Neural cell (in vitro differentiated cells): ENCODE data around the gene ZNF608. TPM values are rescaled to one million over a fixed set of nuclear protein-coding genes. Genes with fewer than 3 reads are reported as not detected.
A peak's percentile ranks its signal among the peaks of the same experiment; 100 is the strongest.

Experiments used
- H2AFZ ChIP-seq: fragments of 200-600, 300-800 bp; sonication (generic), shearing (Covaris generic); 2 replicates; pipeline ENCODE4 v1.6.0; 2014; ENCODE audit warnings: low read depth, mild to moderate bottlenecking, antibody characterized with exemption, low read length, moderate library complexity
- H3F3A ChIP-seq: fragments of 200-600 bp; shearing (Covaris generic); 2 replicates; pipeline ENCODE4 v1.6.1; 2016; ENCODE audit warnings: mild to moderate bottlenecking, moderate library complexity, mixed read lengths, antibody characterized with exemption, low read length; ENCODE audit not compliant: insufficient read depth, poor library complexity, severe bottlenecking
- H3K27ac ChIP-seq: fragments of 200-600, 300-800 bp; sonication (generic), shearing (Covaris generic); 2 replicates; pipeline ENCODE4 v1.5.1; 2014; ENCODE audit warnings: mild to moderate bottlenecking, low read length, moderate library complexity
- H3K27me3 ChIP-seq: fragments of 300-800, 200-600 bp; sonication (generic), shearing (Covaris generic); 2 replicates; pipeline ENCODE4 v1.6.0; 2014; ENCODE audit warnings: mild to moderate bottlenecking, low read depth, low read length, moderate library complexity; ENCODE audit not compliant: insufficient read depth
- H3K36me3 ChIP-seq: fragments of 300-800, 200-600 bp; sonication (generic), shearing (Covaris generic); 2 replicates; pipeline ENCODE4 v1.5.1; 2014; ENCODE audit warnings: mild to moderate bottlenecking, antibody characterized with exemption, low read length, moderate library complexity; ENCODE audit not compliant: insufficient read depth
- H3K4me2 ChIP-seq: fragments of 300-800, 200-600 bp; sonication (generic), shearing (Covaris generic); 2 replicates; pipeline ENCODE4 v1.6.0; 2014; ENCODE audit warnings: mild to moderate bottlenecking, low read length
- H3K4me3 ChIP-seq: fragments of 300-800, 200-600 bp; sonication (generic), shearing (Covaris generic); 2 replicates; pipeline ENCODE4 v1.5.1; 2014; ENCODE audit warnings: mild to moderate bottlenecking, low read length, moderate library complexity
- H3K79me2 ChIP-seq: fragments of 200-600 bp; shearing (Covaris generic); replicated peaks from 2 replicates; pipeline ENCODE4 v1.6.0; 2014; ENCODE audit warnings: mild to moderate bottlenecking, low read length, moderate library complexity; ENCODE audit not compliant: insufficient read depth
- H3K9ac ChIP-seq: fragments of 300-800, 200-600 bp; sonication (generic), shearing (Covaris generic); 2 replicates; pipeline ENCODE4 v1.6.1; 2016; ENCODE audit warnings: mild to moderate bottlenecking, low read length, mixed read lengths
- H3K9me2 ChIP-seq: fragments of 200-600 bp; shearing (Covaris generic); 2 replicates; pipeline ENCODE4 v1.6.1; 2016; ENCODE audit warnings: mild to moderate bottlenecking, low read length, mixed read lengths; ENCODE audit not compliant: insufficient read depth
- H3K9me3 ChIP-seq: fragments of 200-600, 300-800 bp; sonication (generic), shearing (Covaris generic); 2 replicates; pipeline ENCODE4 v1.6.1; 2016; ENCODE audit warnings: mild to moderate bottlenecking, mixed run types, low read length, moderate library complexity, mixed read lengths
- H4K20me1 ChIP-seq: fragments of 200-600 bp; shearing (Covaris generic); 2 replicates; pipeline ENCODE4 v1.6.1; 2016; ENCODE audit warnings: mild to moderate bottlenecking, mixed run types; ENCODE audit not compliant: insufficient read depth
- EP300 ChIP-seq: fragments of 450-650 bp; conservative IDR thresholded peaks from 2 replicates; pipeline ENCODE4 v1.6.1; 2014; ENCODE audit warnings: antibody characterized with exemption, mild to moderate bottlenecking, moderate library complexity; ENCODE audit not compliant: poor library complexity, severe bottlenecking
- EZH2 ChIP-seq: fragments of 200-600, 300-800 bp; shearing (Covaris generic), sonication (generic); IDR thresholded peaks from 2 replicates; pipeline ENCODE4 v1.6.1; 2014; ENCODE audit warnings: antibody characterized with exemption, low read length, borderline replicate concordance, mild to moderate bottlenecking; ENCODE audit not compliant: insufficient read depth, poor library complexity, severe bottlenecking
- MXI1 ChIP-seq: fragments of 450-650 bp; conservative IDR thresholded peaks from 2 replicates; pipeline ENCODE4 v1.6.1; 2014; ENCODE audit warnings: antibody characterized with exemption, mild to moderate bottlenecking; ENCODE audit not compliant: poor library complexity, severe bottlenecking
- POLR2AphosphoS5 ChIP-seq: IDR thresholded peaks from 2 replicates; pipeline ENCODE4 v1.6.1; 2012
- RAD21 ChIP-seq: fragments of 450-650 bp; conservative IDR thresholded peaks from 2 replicates; pipeline ENCODE4 v1.6.1; 2014; ENCODE audit warnings: antibody characterized with exemption, mild to moderate bottlenecking, moderate library complexity
- SMC3 ChIP-seq: fragments of 450-650 bp; conservative IDR thresholded peaks from 2 replicates; pipeline ENCODE4 v1.6.1; 2014; ENCODE audit warnings: antibody characterized with exemption, mild to moderate bottlenecking, moderate library complexity; ENCODE audit not compliant: poor library complexity
- TAF1 ChIP-seq: IDR thresholded peaks from 2 replicates; pipeline ENCODE4 v1.6.1; 2012; ENCODE audit warnings: low read depth
- polyA plus RNA-seq: library from polyadenylated mRNA; depleted of rRNA; stranded (reverse); fragments of >200 nt; gene quantifications from 2 replicates; pipeline ENCODE4 v1.2.3, GENCODE V29; 2014
- TF ChIP-seq, protein P1 (sequence below): fragments of 450-650 bp; IDR thresholded peaks from 2 replicates; pipeline ENCODE4 v1.5.1; 2014; ENCODE audit warnings: antibody characterized with exemption, mild to moderate bottlenecking, moderate library complexity; ENCODE audit not compliant: poor library complexity, severe bottlenecking
- TF ChIP-seq, protein P2 (sequence below): IDR thresholded peaks from 2 replicates; pipeline ENCODE4 v1.6.1; 2012; ENCODE audit warnings: borderline replicate concordance

ZNF608 gene
- polyA plus RNA-seq, 1 donor from 2014 or later: 32.4 TPM

- Histone ChIP-seq H3K4me3 (peak overlapping the region; percentile 75), H3K9me2 (no peaks in the 10 kb centered on the region), H3K27ac (peak overlapping the region; percentile 93), H4K20me1 (no peaks in the 10 kb centered on the region), H3K9ac (peak overlapping the region; percentile 81), H3K27me3 (no peaks in the 10 kb centered on the region), H3F3A (peaks cover 3% of the 10 kb centered on the region), H3K36me3 (no peaks in the 10 kb centered on the region), H3K79me2 (peaks cover 68% of the 10 kb centered on the region), H3K4me2 (peak overlapping the region; percentile 79), H2AFZ (no peak overlapping the region), H3K9me3 (no peaks in the 10 kb centered on the region)
- TF ChIP-seq SMC3: peak; percentile 19
- peak; percentile 34 for TF ChIP-seq RAD21
- TF ChIP-seq POLR2AphosphoS5: no peak
Observed at GRCh38 chr5:124744170-124744971, 2.1 kb downstream of the ZNF608 start.

- Histone ChIP-seq H3K36me3 (no peaks in the 10 kb centered on the region), H3K79me2 (peaks cover 75% of the 10 kb centered on the region), H3K4me3 (peak overlapping the region; percentile 75), H3K9me2 (no peaks in the 10 kb centered on the region), H3K27ac (peak overlapping the region; percentile 93), H3F3A (no peaks in the 10 kb centered on the region), H3K27me3 (no peaks in the 10 kb centered on the region), H3K4me2 (peak overlapping the region; percentile 79), H3K9ac (peak overlapping the region; percentile 81), H3K9me3 (no peaks in the 10 kb centered on the region), H2AFZ (no peak overlapping the region), H4K20me1 (no peaks in the 10 kb centered on the region)
- TF ChIP-seq, protein P1, sequence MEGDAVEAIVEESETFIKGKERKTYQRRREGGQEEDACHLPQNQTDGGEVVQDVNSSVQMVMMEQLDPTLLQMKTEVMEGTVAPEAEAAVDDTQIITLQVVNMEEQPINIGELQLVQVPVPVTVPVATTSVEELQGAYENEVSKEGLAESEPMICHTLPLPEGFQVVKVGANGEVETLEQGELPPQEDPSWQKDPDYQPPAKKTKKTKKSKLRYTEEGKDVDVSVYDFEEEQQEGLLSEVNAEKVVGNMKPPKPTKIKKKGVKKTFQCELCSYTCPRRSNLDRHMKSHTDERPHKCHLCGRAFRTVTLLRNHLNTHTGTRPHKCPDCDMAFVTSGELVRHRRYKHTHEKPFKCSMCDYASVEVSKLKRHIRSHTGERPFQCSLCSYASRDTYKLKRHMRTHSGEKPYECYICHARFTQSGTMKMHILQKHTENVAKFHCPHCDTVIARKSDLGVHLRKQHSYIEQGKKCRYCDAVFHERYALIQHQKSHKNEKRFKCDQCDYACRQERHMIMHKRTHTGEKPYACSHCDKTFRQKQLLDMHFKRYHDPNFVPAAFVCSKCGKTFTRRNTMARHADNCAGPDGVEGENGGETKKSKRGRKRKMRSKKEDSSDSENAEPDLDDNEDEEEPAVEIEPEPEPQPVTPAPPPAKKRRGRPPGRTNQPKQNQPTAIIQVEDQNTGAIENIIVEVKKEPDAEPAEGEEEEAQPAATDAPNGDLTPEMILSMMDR: no peak
- peak; percentile 27 for TF ChIP-seq RAD21
Observed at GRCh38 chr5:124743602-124744169, 2.8 kb downstream of the ZNF608 start.

DNA sequence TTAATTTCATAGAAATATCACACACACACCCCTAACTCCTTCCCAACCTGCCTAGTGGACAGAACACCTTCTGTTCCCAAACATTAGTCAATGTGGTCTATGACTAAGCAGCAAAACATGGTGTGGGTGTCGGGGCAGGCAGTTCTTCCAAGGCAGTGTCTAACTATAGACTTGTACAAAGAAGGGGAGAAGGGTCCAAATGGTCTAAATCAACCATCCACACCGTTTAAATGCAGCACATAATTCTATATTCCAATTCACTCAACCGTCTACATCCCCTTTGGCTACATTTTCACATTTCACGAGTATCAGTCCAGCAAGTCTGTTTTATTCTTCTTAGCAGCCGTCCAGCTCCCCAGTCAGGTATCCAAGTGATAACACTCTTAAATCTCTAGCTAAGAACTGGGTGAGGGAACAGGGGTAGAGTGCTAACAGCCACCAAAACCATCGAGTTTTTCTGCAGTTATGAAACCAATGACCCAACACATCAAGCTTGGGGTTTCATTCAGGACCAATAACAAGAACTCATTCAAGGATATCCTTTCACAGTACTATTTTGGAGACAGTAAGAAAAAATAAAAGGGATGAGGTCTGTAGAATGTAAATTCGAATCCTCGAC, 3.3 kb downstream of the ZNF608 start:
- H3K9me3 ChIP-seq: no peaks in the 10 kb centered on the region
- H3K27ac ChIP-seq: peak overlapping the region; percentile 93
- peaks cover 78% of the 10 kb centered on the region for H3K79me2 ChIP-seq
- no peaks in the 10 kb centered on the region for H3F3A ChIP-seq
- H3K4me3 ChIP-seq: peak overlapping the region; percentile 75
- H2AFZ ChIP-seq: no peak overlapping the region
- H3K4me2 ChIP-seq: peak overlapping the region; percentile 79
- peak overlapping the region; percentile 81 for H3K9ac ChIP-seq
- no peaks in the 10 kb centered on the region for H3K9me2 ChIP-seq
- no peaks in the 10 kb centered on the region for H3K27me3 ChIP-seq
- no peaks in the 10 kb centered on the region for H4K20me1 ChIP-seq
- H3K36me3 ChIP-seq: no peaks in the 10 kb centered on the region
- TF ChIP-seq POLR2AphosphoS5 (no peak), SMC3 (no peak), EZH2 (no peak), EP300 (no peak), TAF1 (no peak), RAD21 (no peak), MXI1 (no peak)
- TF ChIP-seq, protein P1: no peak
- TF ChIP-seq, protein P2, sequence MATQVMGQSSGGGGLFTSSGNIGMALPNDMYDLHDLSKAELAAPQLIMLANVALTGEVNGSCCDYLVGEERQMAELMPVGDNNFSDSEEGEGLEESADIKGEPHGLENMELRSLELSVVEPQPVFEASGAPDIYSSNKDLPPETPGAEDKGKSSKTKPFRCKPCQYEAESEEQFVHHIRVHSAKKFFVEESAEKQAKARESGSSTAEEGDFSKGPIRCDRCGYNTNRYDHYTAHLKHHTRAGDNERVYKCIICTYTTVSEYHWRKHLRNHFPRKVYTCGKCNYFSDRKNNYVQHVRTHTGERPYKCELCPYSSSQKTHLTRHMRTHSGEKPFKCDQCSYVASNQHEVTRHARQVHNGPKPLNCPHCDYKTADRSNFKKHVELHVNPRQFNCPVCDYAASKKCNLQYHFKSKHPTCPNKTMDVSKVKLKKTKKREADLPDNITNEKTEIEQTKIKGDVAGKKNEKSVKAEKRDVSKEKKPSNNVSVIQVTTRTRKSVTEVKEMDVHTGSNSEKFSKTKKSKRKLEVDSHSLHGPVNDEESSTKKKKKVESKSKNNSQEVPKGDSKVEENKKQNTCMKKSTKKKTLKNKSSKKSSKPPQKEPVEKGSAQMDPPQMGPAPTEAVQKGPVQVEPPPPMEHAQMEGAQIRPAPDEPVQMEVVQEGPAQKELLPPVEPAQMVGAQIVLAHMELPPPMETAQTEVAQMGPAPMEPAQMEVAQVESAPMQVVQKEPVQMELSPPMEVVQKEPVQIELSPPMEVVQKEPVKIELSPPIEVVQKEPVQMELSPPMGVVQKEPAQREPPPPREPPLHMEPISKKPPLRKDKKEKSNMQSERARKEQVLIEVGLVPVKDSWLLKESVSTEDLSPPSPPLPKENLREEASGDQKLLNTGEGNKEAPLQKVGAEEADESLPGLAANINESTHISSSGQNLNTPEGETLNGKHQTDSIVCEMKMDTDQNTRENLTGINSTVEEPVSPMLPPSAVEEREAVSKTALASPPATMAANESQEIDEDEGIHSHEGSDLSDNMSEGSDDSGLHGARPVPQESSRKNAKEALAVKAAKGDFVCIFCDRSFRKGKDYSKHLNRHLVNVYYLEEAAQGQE: no peak
